T-helper 1 cell treated with Interleukin-12 subunit alpha and Interleukin-12 subunit beta and Interleukin-4 antibody, amounts not matched to agents 30 μg/mL and 1 μg/mL, for 36 hours (primary cell): Measurements from ENCODE around the gene INTS6.
"Not testable (repeated sequence)": the region's sequence is repeated elsewhere in the genome, so short reads cannot be mapped to it uniquely, and the experiment has no call there.

Experiments used
- H3K27ac Mint-ChIP-seq: one replicate; pipeline ENCODE4 v1.8.0; 2021; ENCODE audit warnings: mild to moderate bottlenecking, mixed read lengths
- H3K27me3 Mint-ChIP-seq: one replicate; pipeline ENCODE4 v1.8.0; 2021; ENCODE audit warnings: low read depth, mixed read lengths
- H3K36me3 Mint-ChIP-seq: one replicate; pipeline ENCODE4 v1.8.0; 2021; ENCODE audit warnings: low read depth, mixed read lengths
- H3K4me1 Mint-ChIP-seq: one replicate; pipeline ENCODE4 v1.8.0; 2021; ENCODE audit warnings: low read depth, mixed read lengths
- H3K4me3 Mint-ChIP-seq: one replicate; pipeline ENCODE4 v1.8.0; 2021; ENCODE audit warnings: mild to moderate bottlenecking, moderate library complexity, mixed read lengths
- H3K9me3 Mint-ChIP-seq: one replicate; pipeline ENCODE4 v1.8.0; 2021; ENCODE audit warnings: mixed read lengths

INTS6 gene

GRCh38 chr13:51444922-51445321 is 7.9 kb downstream of the INTS6 start:
- Mint-ChIP-seq H3K4me3 (no peak overlapping the region), H3K4me1 (peaks cover 14% of the 10 kb centered on the region), H3K36me3 (peaks cover 15% of the 10 kb centered on the region), H3K9me3 (no peaks in the 10 kb centered on the region), H3K27ac (no peak overlapping the region), H3K27me3 (no peaks in the 10 kb centered on the region)

GRCh38 chr13:51440381-51440780 is 12.5 kb downstream of the INTS6 start:
- H3K36me3 Mint-ChIP-seq, result peaks cover 4% of the 10 kb centered on the region
- H3K9me3 Mint-ChIP-seq, result no peaks in the 10 kb centered on the region
- no peak overlapping the region for H3K4me3 Mint-ChIP-seq
- no peaks in the 10 kb centered on the region for H3K27me3 Mint-ChIP-seq
- peaks cover 10% of the 10 kb centered on the region for H3K4me1 Mint-ChIP-seq
- no peak overlapping the region for H3K27ac Mint-ChIP-seq

GRCh38 chr13:51437550-51438127 is 15.2 kb downstream of the INTS6 start:
- Mint-ChIP-seq H3K27ac (no peak overlapping the region), H3K9me3 (no peaks in the 10 kb centered on the region), H3K4me3 (no peak overlapping the region), H3K27me3 (no peaks in the 10 kb centered on the region), H3K36me3 (peaks cover 5% of the 10 kb centered on the region), H3K4me1 (peaks cover 10% of the 10 kb centered on the region)

- Mint-ChIP-seq H3K4me1 (peaks cover 14% of the 10 kb centered on the region), H3K36me3 (peaks cover 8% of the 10 kb centered on the region), H3K27me3 (no peaks in the 10 kb centered on the region), H3K9me3 (no peaks in the 10 kb centered on the region), H3K27ac (no peak overlapping the region), H3K4me3 (no peak overlapping the region)
Measured at GRCh38 chr13:51435002-51435578, 17.7 kb downstream of the INTS6 start.

- no peak overlapping the region for H3K4me3 Mint-ChIP-seq
- peaks cover 17% of the 10 kb centered on the region for H3K4me1 Mint-ChIP-seq
- H3K27ac Mint-ChIP-seq, result no peak overlapping the region
- H3K27me3 Mint-ChIP-seq, result no peaks in the 10 kb centered on the region
- no peaks in the 10 kb centered on the region for H3K9me3 Mint-ChIP-seq
- peaks cover 20% of the 10 kb centered on the region for H3K36me3 Mint-ChIP-seq
Measured at GRCh38 chr13:51432576-51432975, 20.3 kb downstream of the INTS6 start.

GRCh38 chr13:51426982-51427381 is 25.9 kb downstream of the INTS6 start:
- H3K9me3 Mint-ChIP-seq, result no peaks in the 10 kb centered on the region
- peaks cover 30% of the 10 kb centered on the region for H3K4me1 Mint-ChIP-seq
- H3K27me3 Mint-ChIP-seq, result no peaks in the 10 kb centered on the region
- H3K27ac Mint-ChIP-seq, result no peak overlapping the region
- H3K4me3 Mint-ChIP-seq, result no peak overlapping the region
- H3K36me3 Mint-ChIP-seq, result peaks cover 29% of the 10 kb centered on the region

- Mint-ChIP-seq H3K4me1 (peaks cover 37% of the 10 kb centered on the region), H3K36me3 (peaks cover 31% of the 10 kb centered on the region), H3K27me3 (no peaks in the 10 kb centered on the region), H3K9me3 (no peaks in the 10 kb centered on the region), H3K4me3 (no peak overlapping the region), H3K27ac (no peak overlapping the region)
Measured at GRCh38 chr13:51425410-51426042, 27.3 kb downstream of the INTS6 start.

GRCh38 chr13:51423766-51424165 is 29.1 kb downstream of the INTS6 start:
- Mint-ChIP-seq H3K27me3 (no peaks in the 10 kb centered on the region), H3K9me3 (no peaks in the 10 kb centered on the region), H3K36me3 (peaks cover 29% of the 10 kb centered on the region), H3K4me1 (peaks cover 43% of the 10 kb centered on the region), H3K4me3 (no peak overlapping the region), H3K27ac (no peak overlapping the region)

- H3K36me3 Mint-ChIP-seq, result peaks cover 31% of the 10 kb centered on the region
- no peaks in the 10 kb centered on the region for H3K9me3 Mint-ChIP-seq
- peaks cover 38% of the 10 kb centered on the region for H3K4me1 Mint-ChIP-seq
- no peak overlapping the region for H3K4me3 Mint-ChIP-seq
- no peak overlapping the region for H3K27ac Mint-ChIP-seq
- H3K27me3 Mint-ChIP-seq, result no peaks in the 10 kb centered on the region
Measured at GRCh38 chr13:51422484-51422883, 30.4 kb downstream of the INTS6 start.

- Mint-ChIP-seq H3K4me3 (peak overlapping the region; percentile 18), H3K36me3 (peaks cover 37% of the 10 kb centered on the region), H3K4me1 (peaks cover 45% of the 10 kb centered on the region), H3K27ac (no peak overlapping the region), H3K9me3 (peaks cover 10% of the 10 kb centered on the region), H3K27me3 (no peaks in the 10 kb centered on the region)
Measured at GRCh38 chr13:51420681-51421490, 31.9 kb downstream of the INTS6 start.

- Mint-ChIP-seq H3K27me3 (no peaks in the 10 kb centered on the region), H3K4me1 (peaks cover 43% of the 10 kb centered on the region), H3K27ac (no peak overlapping the region), H3K4me3 (no peak overlapping the region), H3K9me3 (peaks cover 17% of the 10 kb centered on the region), H3K36me3 (peaks cover 51% of the 10 kb centered on the region)
Measured at GRCh38 chr13:51419001-51419636, 33.7 kb downstream of the INTS6 start.

GRCh38 chr13:51417716-51418115 is 35.1 kb downstream of the INTS6 start:
- H3K36me3 Mint-ChIP-seq, result peaks cover 51% of the 10 kb centered on the region
- no peak overlapping the region for H3K4me3 Mint-ChIP-seq
- H3K27ac Mint-ChIP-seq, result no peak overlapping the region
- H3K27me3 Mint-ChIP-seq, result no peaks in the 10 kb centered on the region
- peaks cover 17% of the 10 kb centered on the region for H3K9me3 Mint-ChIP-seq
- peaks cover 43% of the 10 kb centered on the region for H3K4me1 Mint-ChIP-seq

- H3K27me3 Mint-ChIP-seq, result no peaks in the 10 kb centered on the region
- no peak overlapping the region for H3K4me3 Mint-ChIP-seq
- H3K27ac Mint-ChIP-seq, result peak overlapping the region; percentile 12
- peaks cover 17% of the 10 kb centered on the region for H3K9me3 Mint-ChIP-seq
- peaks cover 31% of the 10 kb centered on the region for H3K4me1 Mint-ChIP-seq
- peaks cover 46% of the 10 kb centered on the region for H3K36me3 Mint-ChIP-seq
Measured at GRCh38 chr13:51416107-51416506, 36.7 kb downstream of the INTS6 start.

- peaks cover 25% of the 10 kb centered on the region for H3K4me1 Mint-ChIP-seq
- peaks cover 17% of the 10 kb centered on the region for H3K9me3 Mint-ChIP-seq
- H3K27me3 Mint-ChIP-seq, H3K27ac Mint-ChIP-seq, H3K4me3 Mint-ChIP-seq: not testable (repeated sequence)
- H3K36me3 Mint-ChIP-seq, result peaks cover 44% of the 10 kb centered on the region
Measured at GRCh38 chr13:51415339-51415738, 37.5 kb downstream of the INTS6 start.
